Neuronal stem cell (in vitro differentiated cells): ENCODE measurements around the gene PTPN7.

Experiments
- DNase-seq: peaks from one replicate; pipeline ENCODE4 v3.0.0-alpha.2; 2013; ENCODE audit warnings: low spot score
- H2AFZ ChIP-seq: one replicate; pipeline ENCODE4 v1.6.1; 2013; ENCODE audit warnings: mild to moderate bottlenecking, low read length, inconsistent platforms
- H2AK5ac ChIP-seq: 2 replicates; pipeline ENCODE4 v1.6.1; 2013; ENCODE audit warnings: low read depth, mild to moderate bottlenecking, inconsistent platforms, low read length, moderate library complexity, mixed read lengths
- H2BK120ac ChIP-seq: 2 replicates; pipeline ENCODE4 v1.6.1; 2013; ENCODE audit warnings: low read depth, mild to moderate bottlenecking, inconsistent platforms, low read length, moderate library complexity, mixed read lengths
- H2BK12ac ChIP-seq: one replicate; pipeline ENCODE4 v1.6.1; 2013; ENCODE audit warnings: low read length, inconsistent platforms
- H2BK15ac ChIP-seq: 2 replicates; pipeline ENCODE4 v1.6.1; 2013; ENCODE audit warnings: mild to moderate bottlenecking, low read length, inconsistent platforms, mixed read lengths
- H2BK5ac ChIP-seq: one replicate; pipeline ENCODE4 v1.6.1; 2013; ENCODE audit warnings: inconsistent platforms, mild to moderate bottlenecking, low read length, moderate library complexity
- H3K14ac ChIP-seq: one replicate; pipeline ENCODE4 v1.6.1; 2013; ENCODE audit warnings: low read length, inconsistent platforms
- H3K18ac ChIP-seq: 2 replicates; pipeline ENCODE4 v1.6.1; 2013; ENCODE audit warnings: low read length, inconsistent platforms
- H3K23ac ChIP-seq: 2 replicates; pipeline ENCODE4 v1.6.1; 2013; ENCODE audit warnings: low read depth, mild to moderate bottlenecking, mixed read lengths, low read length, inconsistent platforms; ENCODE audit not compliant: poor library complexity
- H3K27ac ChIP-seq: replicated peaks from 3 replicates; pipeline ENCODE4 v1.5.1; 2013; ENCODE audit warnings: low read length, inconsistent platforms
- H3K27me3 ChIP-seq, 3 experiments: 2 replicates each; pipeline ENCODE4 v1.6.1; 2013; ENCODE audit warnings: low read length in 3 of 3, mild to moderate bottlenecking in 2 of 3, inconsistent platforms in 1 of 3, low read depth in 1 of 3, mixed read lengths in 1 of 3, moderate library complexity in 1 of 3; ENCODE audit not compliant: control insufficient read depth in 3 of 3, insufficient read depth in 3 of 3
- H3K36me3 ChIP-seq, 2 donors: replicated peaks in 1 of 2; 2 replicates each; pipeline ENCODE4 v1.6.1; 2013; ENCODE audit warnings: low read length in 2 of 2; ENCODE audit not compliant: control insufficient read depth in 2 of 2, insufficient read depth in 2 of 2
- H3K4ac ChIP-seq: 2 replicates; pipeline ENCODE4 v1.6.1; 2013; ENCODE audit warnings: inconsistent platforms, mild to moderate bottlenecking, low read length, moderate library complexity
- H3K4me1 ChIP-seq, 2 donors: 1 replicate in 1 of 2; 2 replicates in 1 of 2; pipeline ENCODE4 v1.6.1; 2013; ENCODE audit warnings: low read length in 2 of 2, low read depth in 1 of 2; ENCODE audit not compliant: control insufficient read depth in 2 of 2, insufficient read depth in 1 of 2
- H3K4me2 ChIP-seq: one replicate; pipeline ENCODE4 v1.6.1; 2013; ENCODE audit warnings: mild to moderate bottlenecking, low read length, inconsistent platforms; ENCODE audit not compliant: insufficient read depth, poor library complexity, severe bottlenecking
- H3K4me3 ChIP-seq, 2 donors: 2 replicates each; pipeline ENCODE4 v1.5.1; 2013; ENCODE audit warnings: low read length in 2 of 2, mild to moderate bottlenecking in 2 of 2, inconsistent platforms in 1 of 2, moderate library complexity in 1 of 2
- H3K79me1 ChIP-seq: one replicate; pipeline ENCODE4 v1.6.1; 2013; ENCODE audit warnings: low read depth, mild to moderate bottlenecking, inconsistent platforms, low read length, moderate library complexity
- H3K9ac ChIP-seq: one replicate; pipeline ENCODE4 v1.6.1; 2013; ENCODE audit warnings: mild to moderate bottlenecking, low read depth, low read length, inconsistent platforms; ENCODE audit not compliant: poor library complexity
- H3K9me3 ChIP-seq, 2 donors: replicated peaks in 1 of 2; 2 replicates each; pipeline versions ENCODE3 to v1.6.1; 2013; ENCODE audit warnings: low read length in 2 of 2, mild to moderate bottlenecking in 2 of 2, inconsistent platforms in 1 of 2, low read depth in 1 of 2, mixed read lengths in 1 of 2, moderate library complexity in 1 of 2; ENCODE audit not compliant: control insufficient read depth in 2 of 2, insufficient read depth in 1 of 2
- H4K8ac ChIP-seq: one replicate; pipeline ENCODE4 v1.6.1; 2013; ENCODE audit warnings: low read depth, mild to moderate bottlenecking, inconsistent platforms, low read length, moderate library complexity
- H4K91ac ChIP-seq: one replicate; pipeline ENCODE4 v1.6.1; 2013; ENCODE audit warnings: low read length, low read depth, mild to moderate bottlenecking, inconsistent platforms; ENCODE audit not compliant: poor library complexity
- WGBS, 2 donors: extraction: QIAGEN DNeasy Blood & Tissue Kit; methylation state at CpG; one replicate each; pipeline ENCODE4 v1.1.7; 2013; ENCODE audit warnings: missing lambda C conversion rate in 2 of 2, mixed read lengths in 1 of 2; ENCODE audit not compliant: insufficient read length in 2 of 2, insufficient replicate concordance in 1 of 2; ENCODE audit errors: extremely low coverage in 2 of 2; 5-methylcytosine and 5-hydroxymethylcytosine counted together

PTPN7 gene

GRCh38 chr1:202107801-202108731, 52.3 kb downstream of the PTPN7 start:
- Histone ChIP-seq H2BK5ac (no peak overlapping the region), H4K91ac (no peak overlapping the region), H2AFZ (peak overlapping the region; percentile 80), H3K36me3 (no peaks in the 10 kb centered on the region), H2AK5ac (peak overlapping the region; percentile 90), H3K4me1 (peaks cover 23 to 37% of the 10 kb centered on the region in 2 donors), H2BK12ac (no peak overlapping the region), H3K18ac (no peak overlapping the region), H3K4ac (no peak overlapping the region), H3K9me3 (no peaks in the 10 kb centered on the region), H3K27ac (no peak overlapping the region), H3K23ac (no peak overlapping the region), H3K79me1 (no peaks in the 10 kb centered on the region), H2BK120ac (no peak overlapping the region), H3K14ac (no peak overlapping the region), H3K4me2 (no peak overlapping the region), H2BK15ac (no peak overlapping the region), H3K9ac (no peak overlapping the region), H3K27me3 (peaks cover 0 to 7% (median 0%) of the 10 kb centered on the region in 3 experiments), H4K8ac (no peak overlapping the region), H3K4me3 (no peak overlapping the region)
- WGBS, 2 donors, result no CpG with 5 or more reads among the region's 13 CpGs
- no peak for DNase-seq

DNA sequence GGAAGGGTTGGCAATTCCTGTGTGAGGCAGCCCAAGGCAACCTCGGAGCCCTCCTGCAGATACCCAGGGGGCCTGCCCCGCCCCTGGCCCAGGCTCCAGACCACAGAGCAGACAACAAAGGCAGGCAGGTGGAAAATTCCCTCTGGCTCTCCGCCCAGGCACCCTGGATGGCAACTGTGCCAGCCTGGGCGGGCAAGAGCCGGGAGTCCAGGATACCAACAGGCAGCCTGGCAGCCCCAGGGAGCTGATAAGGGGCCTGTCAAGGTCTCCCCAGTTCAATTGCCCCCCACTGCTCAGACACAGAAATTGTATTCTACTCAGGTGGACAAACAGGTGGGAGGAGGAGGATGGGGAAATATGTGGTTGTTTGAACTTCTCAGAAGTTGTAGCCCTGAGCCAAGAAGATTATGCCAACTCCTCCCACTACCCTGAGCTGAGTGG, 53.1 kb downstream of the PTPN7 start:
- Histone ChIP-seq H2BK5ac (peak overlapping the region; percentile 93), H2AFZ (peak overlapping the region; percentile 80), H3K27ac (no peak overlapping the region), H4K8ac (no peak overlapping the region), H3K36me3 (no peaks in the 10 kb centered on the region), H3K9me3 (no peaks in the 10 kb centered on the region), H3K14ac (no peak overlapping the region), H3K27me3 (peaks cover 0 to 7% (median 0%) of the 10 kb centered on the region in 3 experiments), H3K4me2 (no peak overlapping the region), H3K23ac (no peak overlapping the region), H4K91ac (no peak overlapping the region), H2BK15ac (peak overlapping the region; percentile 96), H2BK120ac (peak overlapping the region; percentile 92), H3K4me1 (peaks cover 23 to 33% of the 10 kb centered on the region in 2 donors), H3K18ac (peak overlapping the region; percentile 52), H2AK5ac (peak overlapping the region; percentile 90), H2BK12ac (peak overlapping the region; percentile 60), H3K4ac (no peak overlapping the region), H3K79me1 (no peaks in the 10 kb centered on the region), H3K4me3 (no peak overlapping the region), H3K9ac (no peak overlapping the region)
- DNase-seq, result no peak
- WGBS, 2 donors, result no CpG with 5 or more reads among the region's 5 CpGs

- peak overlapping the region; percentile 96 for H2BK15ac ChIP-seq
- H3K79me1 ChIP-seq, result no peaks in the 10 kb centered on the region
- peak overlapping the region; percentile 62 for H3K23ac ChIP-seq
- peak overlapping the region; percentile 92 for H2BK120ac ChIP-seq
- H2AK5ac ChIP-seq, result peak overlapping the region; percentile 90
- H3K4me3 ChIP-seq, result no peak overlapping the region
- H3K14ac ChIP-seq, result no peak overlapping the region
- DNase-seq, result no peak
- H4K8ac ChIP-seq, result no peak overlapping the region
- H3K4ac ChIP-seq, result peak overlapping the region; percentile 97
- H3K4me2 ChIP-seq, result no peak overlapping the region
- peak overlapping the region; percentile 87 for H2BK12ac ChIP-seq
- WGBS, 2 donors, result no CpG with 5 or more reads among the region's 10 CpGs
- peaks cover 23 to 35% of the 10 kb centered on the region in 2 donors for H3K4me1 ChIP-seq
- H4K91ac ChIP-seq, result peak overlapping the region; percentile 2
- H3K27me3 ChIP-seq, result peaks cover 0 to 7% (median 0%) of the 10 kb centered on the region in 3 experiments
- peak overlapping the region; percentile 93 for H2BK5ac ChIP-seq
- H3K18ac ChIP-seq, result peak overlapping the region; percentile 92
- no peaks in the 10 kb centered on the region for H3K9me3 ChIP-seq
- H3K9ac ChIP-seq, result no peak overlapping the region
- peak overlapping the region; percentile 85 for H3K27ac ChIP-seq
- H3K36me3 ChIP-seq, result no peaks in the 10 kb centered on the region
- H2AFZ ChIP-seq, result no peak overlapping the region
Observed at GRCh38 chr1:202106340-202107254, 53.8 kb downstream of the PTPN7 start.
